UCSD-AML1 (cell line): ENCODE results near the gene SIRPB1.
"Not testable (repeated sequence)": the region's sequence is repeated elsewhere in the genome, so short reads cannot be mapped to it uniquely, and the experiment has no call there.

Experiments used
- DNase-seq: peaks from one replicate; lab custom pipeline; 2025; ENCODE audit not compliant: unreplicated experiment; lab: John Stamatoyannopoulos, UW

Gene SIRPB1

GRCh38 chr20:1637226-1637625 is 17.4 kb upstream of the SIRPB1 start:
- DNase-seq: no peak

GRCh38 chr20:1636621-1637020 is 16.8 kb upstream of the SIRPB1 start:
- DNase-seq: no peak

DNA sequence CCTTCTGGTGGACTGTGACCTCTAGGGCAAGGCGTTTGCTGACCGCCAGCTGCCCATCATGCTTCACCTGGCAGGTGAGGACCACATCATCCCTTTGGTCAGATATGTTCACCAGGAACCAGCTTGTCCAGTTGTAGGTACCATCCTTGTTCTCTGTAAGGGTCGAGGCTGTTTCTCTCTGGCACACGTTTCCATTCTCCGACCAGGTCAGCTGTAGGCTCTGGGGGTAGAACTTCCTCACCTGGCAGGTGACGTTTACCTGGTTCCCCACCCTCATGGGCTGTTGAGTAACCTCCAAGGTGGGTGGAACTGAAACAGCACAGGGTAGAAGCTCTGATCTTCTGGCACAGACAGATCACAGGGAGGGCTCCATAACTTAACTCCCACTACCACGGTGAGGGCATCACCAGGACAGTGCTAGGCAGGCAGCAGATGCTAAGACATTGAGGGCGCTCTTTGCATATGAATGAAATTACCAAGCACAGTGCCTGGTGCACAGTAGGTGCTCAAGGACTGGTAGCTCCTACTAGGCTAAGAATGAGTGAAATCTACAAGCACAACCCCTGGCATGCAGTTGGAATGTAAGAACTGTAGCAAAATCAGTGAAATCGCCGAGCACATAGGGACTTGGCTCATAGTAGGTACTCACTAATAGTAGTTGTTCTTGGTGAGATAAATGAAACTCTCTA is 15.6 kb upstream of the SIRPB1 start:
- DNase-seq: no peak

- DNase-seq: no peak
These were observed 13.7 kb upstream of the SIRPB1 start for GRCh38 chr20:1633535-1633934.

DNA sequence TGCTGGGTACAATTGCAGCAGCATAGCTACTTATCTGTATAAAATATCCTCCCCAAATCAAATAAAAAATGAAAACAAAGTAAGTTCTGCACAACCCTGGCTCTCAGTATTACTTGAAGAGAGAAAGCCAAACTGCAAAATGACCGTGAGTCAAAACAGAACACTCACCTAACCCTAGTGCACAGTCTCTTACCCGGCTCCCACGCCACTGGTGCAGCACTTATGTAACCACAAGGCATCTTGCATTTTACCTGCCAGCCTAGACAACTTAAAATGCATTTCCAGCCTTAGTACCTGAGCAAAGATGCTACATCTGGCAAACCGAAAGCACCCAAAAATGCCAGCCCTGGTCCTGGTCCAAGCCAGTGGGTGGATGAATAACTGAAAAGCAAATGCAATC is 12.4 kb upstream of the SIRPB1 start:
- no peak for DNase-seq

DNA sequence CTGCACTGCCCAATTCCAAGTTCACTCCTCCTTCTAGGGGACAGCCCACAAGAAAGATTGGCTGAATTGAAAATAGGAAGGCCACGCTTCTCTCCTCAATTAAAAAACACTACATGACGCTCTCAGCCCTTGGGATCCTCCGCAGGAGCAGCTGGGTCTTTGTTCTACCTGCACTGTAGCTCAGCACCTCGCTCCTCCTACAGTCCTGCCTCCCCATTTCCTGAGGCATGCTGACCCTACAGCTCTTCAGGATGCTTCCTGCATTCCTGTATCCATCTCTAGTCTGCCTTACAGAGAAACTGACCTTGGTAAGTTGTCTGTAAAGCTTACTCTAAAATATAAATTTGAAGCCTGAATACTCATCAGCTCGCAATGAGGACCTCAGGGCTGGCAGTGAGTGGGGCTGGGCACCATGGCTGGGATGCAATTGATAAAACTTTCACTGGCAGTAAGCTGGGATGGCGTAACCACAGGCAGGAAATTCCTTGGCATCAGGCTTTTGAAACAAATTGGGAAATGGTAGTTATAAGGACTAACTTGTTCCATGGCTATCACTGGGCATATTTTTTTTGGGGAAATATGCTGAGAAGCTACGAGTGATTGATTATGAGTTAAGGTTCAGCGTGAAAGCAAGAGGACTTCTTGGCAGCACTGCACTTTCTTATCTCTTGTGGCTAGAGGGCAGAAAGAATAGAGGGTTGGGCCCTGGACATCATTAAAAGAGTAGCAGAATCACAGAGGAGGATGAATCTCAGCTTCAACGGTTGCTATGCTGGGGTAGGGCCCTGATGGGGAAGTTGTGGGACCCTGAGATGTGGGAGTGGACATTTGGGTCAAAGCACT is 11.7 kb upstream of the SIRPB1 start:
- DNase-seq: no peak

DNA sequence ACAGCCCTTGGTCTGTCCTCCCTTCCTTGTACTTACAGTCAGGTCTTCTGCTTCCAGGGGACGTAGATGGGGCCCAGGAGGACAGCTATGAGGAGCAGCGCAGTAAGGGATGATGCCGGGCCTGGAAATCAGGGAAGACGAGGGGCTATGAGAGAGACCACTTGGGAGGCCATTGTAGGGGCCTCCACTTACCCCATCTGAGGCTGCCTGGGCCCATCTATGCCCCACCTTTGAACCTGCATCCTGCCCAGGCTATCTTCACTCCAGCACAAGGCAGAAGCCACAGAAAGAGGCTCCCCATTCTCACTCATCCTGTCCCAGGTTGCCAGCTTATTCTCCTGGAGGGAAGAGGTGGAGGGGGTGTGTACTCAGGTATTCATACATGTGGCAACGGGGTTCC is 10.4 kb upstream of the SIRPB1 start:
- no peak for DNase-seq

DNA sequence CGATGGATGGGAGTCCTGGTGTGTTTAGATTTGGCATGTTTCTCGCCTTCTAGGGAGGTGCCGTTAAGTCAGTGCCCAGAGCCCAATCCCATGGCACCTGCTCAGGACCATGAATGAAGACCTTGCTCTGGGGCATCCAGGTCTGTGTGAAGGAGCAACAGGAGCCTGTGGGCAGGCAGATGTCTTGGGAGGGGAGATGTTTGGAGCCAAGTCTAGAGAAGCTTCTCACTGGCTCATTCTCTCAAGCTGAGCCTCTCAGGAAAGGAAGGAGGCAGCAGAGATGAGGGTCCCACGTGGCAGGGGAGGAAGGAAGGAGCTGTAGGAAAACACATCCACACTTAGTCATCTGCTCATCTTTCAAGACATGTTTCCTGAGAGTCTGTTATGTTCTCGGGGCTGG is 9.5 kb upstream of the SIRPB1 start:
- no peak for DNase-seq

DNA sequence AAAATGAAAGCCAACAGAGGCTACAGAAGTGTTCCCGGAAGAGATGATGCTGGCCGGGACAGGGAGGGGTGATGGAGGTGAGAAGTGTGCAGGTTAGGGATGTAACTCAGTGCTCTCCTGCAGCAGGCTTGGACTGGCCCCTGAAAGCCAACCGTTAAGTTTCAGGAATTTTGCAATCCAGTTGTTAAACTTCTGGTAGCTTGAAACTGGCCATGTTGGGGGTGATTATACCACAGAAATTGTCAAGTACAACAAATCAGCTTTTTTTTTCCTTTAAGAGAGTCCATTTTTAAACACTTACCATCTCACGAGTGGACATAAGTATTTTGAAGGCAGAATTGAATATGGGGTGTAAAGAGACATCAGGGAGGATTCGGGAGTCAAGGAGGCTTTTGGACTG is 8.8 kb upstream of the SIRPB1 start:
- DNase-seq: no peak

DNA sequence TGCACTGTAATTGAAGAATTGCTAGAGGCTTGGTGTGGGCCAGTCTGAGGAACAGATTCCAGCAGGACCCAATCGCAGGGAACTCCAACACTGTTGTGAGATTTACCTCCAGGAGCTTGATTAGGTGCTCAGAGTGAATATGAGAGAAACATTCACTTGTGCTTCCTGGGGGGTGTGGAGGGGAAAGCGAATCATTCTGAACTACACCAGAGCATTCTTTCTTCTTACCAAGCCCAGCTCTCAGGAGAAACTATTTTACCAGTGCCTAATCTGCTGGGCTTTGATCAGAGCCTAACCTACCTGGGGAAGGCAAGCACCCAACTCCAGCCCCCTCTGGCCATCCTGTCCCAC is 7.4 kb upstream of the SIRPB1 start:
- no peak for DNase-seq

DNA sequence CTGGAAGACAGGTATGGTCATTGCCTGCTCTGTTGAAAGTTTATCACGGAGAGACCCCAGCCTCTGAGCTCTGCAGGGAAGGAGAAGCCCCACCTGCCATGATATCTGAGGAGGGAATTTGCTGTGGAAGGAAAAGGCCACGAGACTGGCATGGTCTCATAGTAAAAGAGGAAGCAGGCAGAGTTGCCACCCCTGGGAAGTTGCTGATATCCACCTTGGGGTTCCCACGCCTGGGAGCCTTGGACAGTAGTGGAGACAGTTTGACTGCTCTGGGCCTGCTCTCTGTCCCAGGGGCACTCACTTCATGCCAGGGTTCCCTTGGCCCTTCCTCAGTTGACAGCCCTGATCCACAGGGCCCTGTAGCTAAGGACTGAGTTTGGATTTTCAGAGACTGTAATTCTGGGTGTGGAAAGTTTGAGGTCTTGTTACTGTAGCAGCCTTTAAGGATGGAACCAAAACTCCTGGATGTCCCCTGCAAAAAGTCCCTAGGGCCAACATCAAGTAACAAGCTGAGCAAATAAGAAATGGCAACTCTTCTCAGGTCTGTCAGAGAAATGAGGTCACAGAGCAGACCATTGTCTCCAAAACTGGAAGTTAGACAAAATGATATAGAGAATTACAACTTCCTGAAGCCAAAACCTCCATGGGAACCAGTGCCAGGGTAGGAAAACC is 6.9 kb upstream of the SIRPB1 start:
- DNase-seq: no peak

- no peak for DNase-seq
These were observed 5.4 kb upstream of the SIRPB1 start for GRCh38 chr20:1625083-1625690.

GRCh38 chr20:1623501-1624205 is 3.8 kb upstream of the SIRPB1 start:
- no peak for DNase-seq

- no peak for DNase-seq
These were observed 2.6 kb upstream of the SIRPB1 start for GRCh38 chr20:1622450-1622849.

- no peak for DNase-seq
These were observed 1.5 kb upstream of the SIRPB1 start for GRCh38 chr20:1621316-1621715.

DNA sequence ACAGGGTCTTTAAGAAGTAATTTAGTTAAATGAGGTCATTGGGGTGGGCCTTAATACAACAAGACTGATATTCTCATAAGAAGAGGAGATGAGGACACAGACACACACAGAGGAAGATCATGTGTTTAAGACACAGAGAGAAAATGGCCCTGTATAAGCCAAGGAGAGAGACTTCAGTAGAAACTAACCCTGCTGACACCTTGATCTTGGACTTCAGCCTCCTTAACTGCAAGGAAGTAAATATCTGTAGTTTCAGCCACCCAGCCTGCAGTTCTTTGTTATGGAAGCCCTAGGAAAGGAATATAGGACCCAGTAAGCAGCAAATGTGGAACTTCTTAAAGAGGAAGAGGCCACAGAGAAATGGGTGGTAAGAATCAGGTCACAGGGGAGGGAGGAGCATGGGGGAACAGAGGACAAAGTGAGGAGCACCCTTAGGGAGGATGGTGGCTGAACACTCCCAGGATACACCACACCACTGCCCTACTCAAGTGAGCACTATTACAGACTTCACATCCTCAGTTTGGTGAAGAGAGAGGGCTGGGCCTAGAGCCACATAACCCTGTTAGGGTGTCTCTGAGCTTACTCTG is 762 bp downstream of the SIRPB1 start:
- DNase-seq: no peak

DNA sequence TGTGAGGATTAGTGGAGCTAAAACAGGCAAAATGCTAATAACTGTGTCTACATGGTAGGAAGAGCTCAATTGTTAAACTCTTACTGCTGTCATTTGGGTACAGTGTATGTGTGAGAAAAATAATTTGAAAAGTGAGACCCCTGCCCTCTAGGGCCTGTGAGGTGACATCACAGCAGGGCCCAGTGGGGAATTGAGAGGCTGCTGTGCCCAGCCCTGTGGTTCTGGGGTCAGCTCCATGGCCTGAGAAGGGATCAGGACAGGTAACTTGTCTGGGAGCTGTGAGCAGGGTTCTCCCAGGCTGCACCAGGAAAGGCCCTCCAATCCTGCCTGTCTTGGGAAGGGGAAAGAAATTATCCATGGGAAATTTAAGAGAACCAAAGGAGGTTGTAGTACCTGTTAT is 1.3 kb downstream of the SIRPB1 start:
- no peak for DNase-seq

GRCh38 chr20:1616858-1617434 is 2.9 kb downstream of the SIRPB1 start:
- no peak for DNase-seq

DNA sequence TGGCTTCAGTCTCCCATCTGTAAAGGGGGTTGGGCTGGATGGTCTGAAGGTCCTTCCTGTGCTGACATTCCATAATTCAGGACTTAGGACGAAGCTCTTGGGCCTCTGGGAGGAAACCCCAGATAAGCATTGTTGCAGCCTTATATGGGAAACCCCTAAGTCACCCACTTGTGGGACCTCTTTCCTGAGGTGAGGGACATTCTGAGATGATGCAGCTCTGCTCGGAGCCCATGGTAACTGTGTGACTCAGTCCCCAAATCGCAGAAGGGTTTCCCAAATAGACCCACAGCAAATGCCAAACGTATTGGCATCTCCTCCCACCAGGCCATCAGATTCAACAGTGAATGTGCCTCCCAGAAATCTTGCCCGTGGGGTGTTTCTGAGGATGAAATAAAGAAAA is 9.4 kb downstream of the SIRPB1 start:
- not testable (repeated sequence) for DNase-seq

DNA sequence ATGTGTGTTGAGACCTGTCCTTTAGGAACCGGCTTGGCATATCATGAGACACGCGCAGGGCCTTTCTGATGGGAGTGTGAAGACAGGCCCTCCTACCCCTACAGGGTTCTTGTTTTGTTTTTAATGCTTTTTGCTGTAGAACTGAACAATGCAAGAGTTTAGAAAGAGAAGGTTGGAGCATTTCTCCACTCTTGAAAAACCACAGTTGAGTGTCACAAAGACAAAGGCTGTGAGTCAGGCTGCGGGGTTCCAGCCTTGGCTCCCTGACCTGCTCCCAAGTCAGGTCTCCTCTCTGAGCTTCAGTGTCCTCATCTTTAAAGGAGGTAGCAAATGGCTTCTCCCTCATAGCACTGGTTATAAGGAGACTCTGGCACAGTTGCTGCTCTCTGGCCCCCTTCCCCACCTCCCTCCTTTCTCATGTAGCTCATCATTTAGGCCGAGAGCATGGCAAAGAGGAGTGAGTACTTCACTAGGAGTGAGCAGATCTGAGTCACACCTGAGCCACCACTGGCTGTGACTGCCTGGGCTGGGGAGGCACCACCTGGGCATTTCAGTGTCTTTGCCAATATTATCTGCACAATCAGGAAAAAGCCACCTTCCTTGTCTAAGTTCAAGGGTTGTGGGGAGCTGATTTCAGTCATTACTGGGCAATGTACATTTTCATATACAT is 11.0 kb downstream of the SIRPB1 start:
- DNase-seq: not testable (repeated sequence)
